Measurements from ENCODE around the gene TSPAN18.

Gene TSPAN18

GRCh38 chr11:44737245-44738085 lies 10.7 kb downstream of the TSPAN18 start:
- DNase-seq (ENCODE audit: low spot score), result no peak

GRCh38 chr11:44738791-44739190 lies 12.0 kb downstream of the TSPAN18 start:
- no peak for DNase-seq (ENCODE audit: low spot score)

GRCh38 chr11:44740967-44741366 lies 14.2 kb downstream of the TSPAN18 start:
- no peak for DNase-seq (ENCODE audit: low spot score)

GRCh38 chr11:44741976-44742375 lies 15.2 kb downstream of the TSPAN18 start:
- no peak for DNase-seq (ENCODE audit: low spot score)

- DNase-seq (ENCODE audit: low spot score), result no peak
Observed at GRCh38 chr11:44742508-44743246, 15.9 kb downstream of the TSPAN18 start.

- no peak for DNase-seq (ENCODE audit: low spot score)
Observed at GRCh38 chr11:44743326-44743725, 16.6 kb downstream of the TSPAN18 start.

GRCh38 chr11:44743959-44744557 lies 17.3 kb downstream of the TSPAN18 start:
- DNase-seq (ENCODE audit: low spot score), result no peak

GRCh38 chr11:44746894-44747293 lies 20.1 kb downstream of the TSPAN18 start:
- peak; percentile 66 for DNase-seq (ENCODE audit: low spot score)

- DNase-seq (ENCODE audit: low spot score), result no peak
Observed at GRCh38 chr11:44747316-44747715, 20.6 kb downstream of the TSPAN18 start.

GRCh38 chr11:44747836-44748235 lies 21.1 kb downstream of the TSPAN18 start:
- DNase-seq (ENCODE audit: low spot score), result no peak

- DNase-seq (ENCODE audit: low spot score), result no peak
Observed at GRCh38 chr11:44748606-44749005, 21.8 kb downstream of the TSPAN18 start.

- no peak for DNase-seq (ENCODE audit: low spot score)
Observed at GRCh38 chr11:44749189-44749588, 22.4 kb downstream of the TSPAN18 start.

GRCh38 chr11:44750551-44751465 lies 24.0 kb downstream of the TSPAN18 start:
- DNase-seq (ENCODE audit: low spot score), result no peak

GRCh38 chr11:44752300-44752699 lies 25.5 kb downstream of the TSPAN18 start:
- DNase-seq (ENCODE audit: low spot score), result no peak

GRCh38 chr11:44752713-44753112 lies 26.0 kb downstream of the TSPAN18 start:
- no peak for DNase-seq (ENCODE audit: low spot score)

GRCh38 chr11:44753961-44754645 lies 27.3 kb downstream of the TSPAN18 start:
- DNase-seq (ENCODE audit: low spot score), result no peak

- DNase-seq (ENCODE audit: low spot score), result no peak
Observed at GRCh38 chr11:44754876-44755555, 28.3 kb downstream of the TSPAN18 start.

- DNase-seq (ENCODE audit: low spot score), result no peak
Observed at GRCh38 chr11:44755556-44756523, 29.1 kb downstream of the TSPAN18 start.

GRCh38 chr11:44758983-44759382 lies 32.2 kb downstream of the TSPAN18 start:
- DNase-seq (ENCODE audit: low spot score), result no peak
